Measurements from ENCODE around the gene DHX8. TPM values are rescaled to one million over a fixed set of nuclear protein-coding genes. Genes with fewer than 3 reads are reported as not detected.

Gene DHX8
- total RNA-seq, 5 donors from 2014 or later (not counting 1 experiment from before 2014, with no cell fraction given): 68.9 to 103 (median 76.1) TPM

- peaks cover 0 to 5% of the 10 kb centered on the region in 2 experiments for H3K4me1 ChIP-seq (ENCODE audit: control insufficient read depth in 1 of 2, extremely low read depth in 1 of 2, insufficient read depth in 2 of 2, low read length in 2 of 2)
- CTCF ChIA-PET: no interaction called here
- Mint-ChIP-seq H3K4me3 (no peak overlapping the region), H3K36me3 (peaks cover 35% of the 10 kb centered on the region), H3K27me3 (no peaks in the 10 kb centered on the region), H3K4me1 (peaks cover 0 to 2% (median 2%) of the 10 kb centered on the region in 3 donors), H3K27ac (no peak overlapping the region), H3K9me3 (no peaks in the 10 kb centered on the region)
- peaks cover 18 to 58% of the 10 kb centered on the region in 2 donors for H3K36me3 ChIP-seq (ENCODE audit: control insufficient read depth in 2 of 2, extremely low read depth in 1 of 2, insufficient read depth in 1 of 2, low read length in 1 of 2)
- no peaks in the 10 kb centered on the region for H3K9me3 ChIP-seq
- DNase-seq (no peak), ATAC-seq (replicated peaks in 1 of 4) (no peak)
- POLR2A ChIA-PET: no interaction called here
- no peak overlapping the region for H3K27ac ChIP-seq (ENCODE audit: low read length)
- WGBS (ENCODE audit: insufficient coverage): 87% methylated on average over 3 of the region's 7 CpGs
- no peaks in the 10 kb centered on the region for H3K27me3 ChIP-seq (replicated peaks in 1 of 2; ENCODE audit: control insufficient read depth in 2 of 2, extremely low read depth in 1 of 2, insufficient read depth in 2 of 2, low read length in 1 of 2)
- H3K4me3 ChIP-seq (ENCODE audit: control insufficient read depth in 1 of 2, extremely low read depth in 1 of 2, low read length in 1 of 2): no peak overlapping the region
Measured at GRCh38 chr17:43526886-43527648, 43.3 kb downstream of the DHX8 start.

GRCh38 chr17:43528319-43528987 is 44.7 kb downstream of the DHX8 start:
- no peak overlapping the region for H3K4me3 ChIP-seq (ENCODE audit: control insufficient read depth in 1 of 2, extremely low read depth in 1 of 2, low read length in 1 of 2)
- H3K4me1 ChIP-seq (ENCODE audit: control insufficient read depth in 1 of 2, extremely low read depth in 1 of 2, insufficient read depth in 2 of 2, low read length in 2 of 2): peaks cover 0 to 5% of the 10 kb centered on the region in 2 experiments
- no peaks in the 10 kb centered on the region for H3K9me3 ChIP-seq
- H3K27me3 Mint-ChIP-seq: no peaks in the 10 kb centered on the region
- WGBS (ENCODE audit: insufficient coverage): 100% methylated on average over 2 of the region's 13 CpGs
- no peak overlapping the region for H3K27ac ChIP-seq (ENCODE audit: low read length)
- peaks cover 18 to 46% of the 10 kb centered on the region in 2 donors for H3K36me3 ChIP-seq (ENCODE audit: control insufficient read depth in 2 of 2, extremely low read depth in 1 of 2, insufficient read depth in 1 of 2, low read length in 1 of 2)
- ATAC-seq (replicated peaks in 1 of 4) (no peak), DNase-seq (no peak)
- H3K4me3 Mint-ChIP-seq: no peak overlapping the region
- ChIA-PET CTCF (no interaction called here), POLR2A (no interaction called here)
- peaks cover 0 to 2% (median 2%) of the 10 kb centered on the region in 3 donors for H3K4me1 Mint-ChIP-seq
- H3K36me3 Mint-ChIP-seq: peaks cover 29% of the 10 kb centered on the region
- H3K9me3 Mint-ChIP-seq: no peaks in the 10 kb centered on the region
- H3K27me3 ChIP-seq (replicated peaks in 1 of 2; ENCODE audit: control insufficient read depth in 2 of 2, extremely low read depth in 1 of 2, insufficient read depth in 2 of 2, low read length in 1 of 2): no peaks in the 10 kb centered on the region
- no peak overlapping the region for H3K27ac Mint-ChIP-seq

- no peak for DNase-seq
- Histone ChIP-seq H3K4me1 (ENCODE audit: control insufficient read depth in 1 of 2, extremely low read depth in 1 of 2, insufficient read depth in 2 of 2, low read length in 2 of 2) (peaks cover 0 to 5% of the 10 kb centered on the region in 2 experiments), H3K27me3 (replicated peaks in 1 of 2; ENCODE audit: control insufficient read depth in 2 of 2, extremely low read depth in 1 of 2, insufficient read depth in 2 of 2, low read length in 1 of 2) (no peaks in the 10 kb centered on the region), H3K9me3 (no peaks in the 10 kb centered on the region), H3K27ac (ENCODE audit: low read length) (no peak overlapping the region), H3K4me3 (ENCODE audit: control insufficient read depth in 1 of 2, extremely low read depth in 1 of 2, low read length in 1 of 2) (no peak overlapping the region), H3K36me3 (ENCODE audit: control insufficient read depth in 2 of 2, extremely low read depth in 1 of 2, insufficient read depth in 1 of 2, low read length in 1 of 2) (peaks cover 18 to 39% of the 10 kb centered on the region in 2 donors)
- CTCF ChIA-PET: no interaction called here
- 97% methylated on average over 16 of the region's 20 CpGs for WGBS (ENCODE audit: insufficient coverage)
- ATAC-seq (replicated peaks in 1 of 4): no peak
- Mint-ChIP-seq H3K27ac (no peak overlapping the region), H3K4me1 (peaks cover 0 to 2% (median 2%) of the 10 kb centered on the region in 3 donors), H3K4me3 (no peak overlapping the region), H3K27me3 (no peaks in the 10 kb centered on the region), H3K9me3 (no peaks in the 10 kb centered on the region), H3K36me3 (peaks cover 23% of the 10 kb centered on the region)
- POLR2A ChIA-PET: no interaction called here
Measured at GRCh38 chr17:43528988-43529814, 45.4 kb downstream of the DHX8 start.

GRCh38 chr17:43529947-43530287 is 46.1 kb downstream of the DHX8 start:
- Histone ChIP-seq H3K36me3 (ENCODE audit: control insufficient read depth in 2 of 2, extremely low read depth in 1 of 2, insufficient read depth in 1 of 2, low read length in 1 of 2) (peaks cover 16 to 32% of the 10 kb centered on the region in 2 donors), H3K27me3 (replicated peaks in 1 of 2; ENCODE audit: control insufficient read depth in 2 of 2, extremely low read depth in 1 of 2, insufficient read depth in 2 of 2, low read length in 1 of 2) (no peaks in the 10 kb centered on the region), H3K27ac (ENCODE audit: low read length) (no peak overlapping the region), H3K4me1 (ENCODE audit: control insufficient read depth in 1 of 2, extremely low read depth in 1 of 2, insufficient read depth in 2 of 2, low read length in 2 of 2) (peaks cover 0 to 5% of the 10 kb centered on the region in 2 experiments), H3K9me3 (no peaks in the 10 kb centered on the region), H3K4me3 (ENCODE audit: control insufficient read depth in 1 of 2, extremely low read depth in 1 of 2, low read length in 1 of 2) (no peak overlapping the region)
- Mint-ChIP-seq H3K4me1 (peaks cover 0 to 2% (median 2%) of the 10 kb centered on the region in 3 donors), H3K4me3 (no peak overlapping the region), H3K27me3 (no peaks in the 10 kb centered on the region), H3K36me3 (peaks cover 16% of the 10 kb centered on the region), H3K9me3 (no peaks in the 10 kb centered on the region), H3K27ac (no peak overlapping the region)
- POLR2A ChIA-PET: no interaction called here
- WGBS (ENCODE audit: insufficient coverage): no CpG with 5 or more reads among the region's 6 CpGs
- ATAC-seq (replicated peaks in 1 of 4): peak in 1 of 4 experiments; percentile 23
- CTCF ChIA-PET: no interaction called here
- no peak for DNase-seq

GRCh38 chr17:43530288-43531081 is 46.7 kb downstream of the DHX8 start:
- WGBS (ENCODE audit: insufficient coverage): 23% methylated on average over 7 of the region's 23 CpGs
- no peaks in the 10 kb centered on the region for H3K27me3 ChIP-seq (replicated peaks in 1 of 2; ENCODE audit: control insufficient read depth in 2 of 2, extremely low read depth in 1 of 2, insufficient read depth in 2 of 2, low read length in 1 of 2)
- no peaks in the 10 kb centered on the region for H3K9me3 ChIP-seq
- ATAC-seq (replicated peaks in 1 of 4): peak in 1 of 4 experiments; percentile 19
- Mint-ChIP-seq H3K27ac (no peak overlapping the region), H3K36me3 (peaks cover 11% of the 10 kb centered on the region), H3K4me1 (peaks cover 0 to 2% (median 2%) of the 10 kb centered on the region in 3 donors), H3K27me3 (no peaks in the 10 kb centered on the region), H3K9me3 (no peaks in the 10 kb centered on the region), H3K4me3 (no peak overlapping the region)
- no peak overlapping the region for H3K27ac ChIP-seq (ENCODE audit: low read length)
- H3K4me3 ChIP-seq (ENCODE audit: control insufficient read depth in 1 of 2, extremely low read depth in 1 of 2, low read length in 1 of 2): no peak overlapping the region
- peaks cover 0 to 5% of the 10 kb centered on the region in 2 experiments for H3K4me1 ChIP-seq (ENCODE audit: control insufficient read depth in 1 of 2, extremely low read depth in 1 of 2, insufficient read depth in 2 of 2, low read length in 2 of 2)
- CTCF ChIA-PET: no interaction called here
- H3K36me3 ChIP-seq (ENCODE audit: control insufficient read depth in 2 of 2, extremely low read depth in 1 of 2, insufficient read depth in 1 of 2, low read length in 1 of 2): peaks cover 13 to 26% of the 10 kb centered on the region in 2 donors
- no peak for DNase-seq
- POLR2A ChIA-PET: no interaction called here

GRCh38 chr17:43531082-43531378 is 47.3 kb downstream of the DHX8 start:
- peaks cover 7 to 21% of the 10 kb centered on the region in 2 donors for H3K36me3 ChIP-seq (ENCODE audit: control insufficient read depth in 2 of 2, extremely low read depth in 1 of 2, insufficient read depth in 1 of 2, low read length in 1 of 2)
- Mint-ChIP-seq H3K4me1 (peaks cover 0 to 2% (median 2%) of the 10 kb centered on the region in 3 donors), H3K4me3 (no peak overlapping the region), H3K27ac (no peak overlapping the region), H3K27me3 (no peaks in the 10 kb centered on the region), H3K36me3 (peaks cover 10% of the 10 kb centered on the region), H3K9me3 (no peaks in the 10 kb centered on the region)
- no peak overlapping the region for H3K4me3 ChIP-seq (ENCODE audit: control insufficient read depth in 1 of 2, extremely low read depth in 1 of 2, low read length in 1 of 2)
- no peaks in the 10 kb centered on the region for H3K9me3 ChIP-seq
- ATAC-seq (replicated peaks in 1 of 4) (no peak), DNase-seq (no peak)
- 100% methylated on average over 1 of the region's 3 CpGs for WGBS (ENCODE audit: insufficient coverage)
- CTCF ChIA-PET: no interaction called here
- peaks cover 0 to 5% of the 10 kb centered on the region in 2 experiments for H3K4me1 ChIP-seq (ENCODE audit: control insufficient read depth in 1 of 2, extremely low read depth in 1 of 2, insufficient read depth in 2 of 2, low read length in 2 of 2)
- H3K27me3 ChIP-seq (replicated peaks in 1 of 2; ENCODE audit: control insufficient read depth in 2 of 2, extremely low read depth in 1 of 2, insufficient read depth in 2 of 2, low read length in 1 of 2): no peaks in the 10 kb centered on the region
- no peak overlapping the region for H3K27ac ChIP-seq (ENCODE audit: low read length)
- POLR2A ChIA-PET: no interaction called here

All from T-cell (primary cell).